ENCODE results near the gene BMP6. TPM values are rescaled to one million over a fixed set of nuclear protein-coding genes. Genes with fewer than 3 reads are reported as not detected.

BMP6 gene
- total and polyA plus RNA-seq, 2 donors (not counting 3 experiments of a cell fraction or from before 2014, with no cell fraction given) = 221 to 276 TPM

DNA sequence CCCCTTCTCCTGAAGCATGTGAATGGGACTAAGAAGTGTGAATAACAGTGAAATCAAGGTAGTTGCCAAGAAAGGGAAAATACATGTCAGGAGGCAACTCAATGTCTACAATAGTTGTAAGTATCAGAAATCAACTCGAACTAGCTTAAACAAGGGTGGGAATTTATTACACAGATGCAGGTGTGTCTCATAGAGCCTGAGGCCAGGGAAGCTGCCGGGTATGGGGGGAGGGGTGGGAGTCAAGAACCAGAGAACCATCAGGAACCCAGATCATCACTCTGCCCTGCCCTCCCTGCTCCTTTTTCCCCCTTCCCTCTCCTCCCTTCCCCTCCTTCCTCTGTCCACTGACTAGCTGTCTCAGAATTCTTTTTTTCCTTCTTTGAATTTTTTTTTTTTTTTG lies 34.9 kb upstream of the BMP6 start:
- Histone ChIP-seq H4K20me1 (replicated peaks; ENCODE audit: control insufficient read depth, extremely low read depth, insufficient read depth, low read length) (no peaks in the 10 kb centered on the region), H3K4me3 (replicated peaks in 1 of 3; ENCODE audit: insufficient read depth in 1 of 3, low read depth in 1 of 3, low read length in 3 of 3) (no peak overlapping the region), H3K4me2 (ENCODE audit: insufficient read depth, low read length) (no peak overlapping the region), H3K9me3 (replicated peaks; ENCODE audit: control insufficient read depth, insufficient read depth, low read length) (no peaks in the 10 kb centered on the region), H3K9ac (replicated peaks; ENCODE audit: extremely low read depth, insufficient read depth, low read length) (no peak overlapping the region), H3K27me3 (ENCODE audit: control insufficient read depth in 2 of 2, insufficient read depth in 2 of 2, low read length in 2 of 2) (peaks cover 6% of the 10 kb centered on the region in 2 experiments), H3K27ac (ENCODE audit: insufficient read depth, low read depth, low read length) (no peak overlapping the region), H3K4me1 (ENCODE audit: control insufficient read depth, extremely low read depth, insufficient read depth, low read length) (peaks cover 9% of the 10 kb centered on the region), H2AFZ (ENCODE audit: low read depth, low read length) (no peak overlapping the region), H3K9me1 (replicated peaks; ENCODE audit: control insufficient read depth, extremely low read depth, insufficient read depth, low read length) (no peaks in the 10 kb centered on the region), H3K36me3 (ENCODE audit: control insufficient read depth in 2 of 2, extremely low read depth in 1 of 2, insufficient read depth in 2 of 2, low read length in 2 of 2) (no peaks in the 10 kb centered on the region), H3K79me2 (ENCODE audit: control insufficient read depth, insufficient read depth, low read length) (no peaks in the 10 kb centered on the region)
- ChIA-PET CTCF (no interaction called here), POLR2A (no interaction called here)
- dilution Hi-C loops (cut with MboI; ENCODE audit: extremely low pct_ligation_motif_present, low sequenced_read_pairs) (no loop called here), intact Hi-C loops (cut with micrococcal nuclease) (no loop called here)
- no TSS peak for BruUV-seq (replicated peaks)
- FAIRE-seq (no peak), DNase-seq (ENCODE audit: low read depth, low spot score) (no peak)
- TF ChIP-seq EZH2 (IDR thresholded peaks at IDR 0.05; ENCODE audit: borderline replicate concordance, low read depth, low read length, severe bottlenecking) (no peak), MYC (IDR thresholded peaks at IDR 0.05; ENCODE audit: low read depth, low read length) (no peak), GATA2 (IDR thresholded peaks at IDR 0.05; ENCODE audit: insufficient read depth, insufficient read length, low read depth, low read length) (no peak), FOS (IDR thresholded peaks at IDR 0.05; ENCODE audit: borderline replicate concordance, insufficient read depth, low read length) (no peak), JUN (IDR thresholded peaks at IDR 0.05; ENCODE audit: borderline replicate concordance, insufficient read depth, insufficient read length, low read depth) (no peak), POLR2AphosphoS5 (IDR thresholded peaks at IDR 0.05; ENCODE audit: insufficient read depth, low read depth, low read length) (no peak), POLR2A (IDR thresholded peaks at IDR 0.05; ENCODE audit: low read depth, low read length) (no peak)
- TF ChIP-seq, protein P1, sequence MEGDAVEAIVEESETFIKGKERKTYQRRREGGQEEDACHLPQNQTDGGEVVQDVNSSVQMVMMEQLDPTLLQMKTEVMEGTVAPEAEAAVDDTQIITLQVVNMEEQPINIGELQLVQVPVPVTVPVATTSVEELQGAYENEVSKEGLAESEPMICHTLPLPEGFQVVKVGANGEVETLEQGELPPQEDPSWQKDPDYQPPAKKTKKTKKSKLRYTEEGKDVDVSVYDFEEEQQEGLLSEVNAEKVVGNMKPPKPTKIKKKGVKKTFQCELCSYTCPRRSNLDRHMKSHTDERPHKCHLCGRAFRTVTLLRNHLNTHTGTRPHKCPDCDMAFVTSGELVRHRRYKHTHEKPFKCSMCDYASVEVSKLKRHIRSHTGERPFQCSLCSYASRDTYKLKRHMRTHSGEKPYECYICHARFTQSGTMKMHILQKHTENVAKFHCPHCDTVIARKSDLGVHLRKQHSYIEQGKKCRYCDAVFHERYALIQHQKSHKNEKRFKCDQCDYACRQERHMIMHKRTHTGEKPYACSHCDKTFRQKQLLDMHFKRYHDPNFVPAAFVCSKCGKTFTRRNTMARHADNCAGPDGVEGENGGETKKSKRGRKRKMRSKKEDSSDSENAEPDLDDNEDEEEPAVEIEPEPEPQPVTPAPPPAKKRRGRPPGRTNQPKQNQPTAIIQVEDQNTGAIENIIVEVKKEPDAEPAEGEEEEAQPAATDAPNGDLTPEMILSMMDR (IDR thresholded peaks at IDR 0.05; ENCODE audit: extremely low read depth in 1 of 2, insufficient read depth in 1 of 2, low read depth in 1 of 2, low read length in 2 of 2) = no peak
- TF ChIP-seq, protein P2, sequence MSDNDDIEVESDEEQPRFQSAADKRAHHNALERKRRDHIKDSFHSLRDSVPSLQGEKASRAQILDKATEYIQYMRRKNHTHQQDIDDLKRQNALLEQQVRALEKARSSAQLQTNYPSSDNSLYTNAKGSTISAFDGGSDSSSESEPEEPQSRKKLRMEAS (IDR thresholded peaks at IDR 0.05; ENCODE audit: insufficient read depth, insufficient read length) = no peak

All from endothelial cell of umbilical vein (primary cell).